IMR-90 (cell line): ENCODE data around the gene HSPA1L. TPM values are rescaled to one million over a fixed set of nuclear protein-coding genes. Genes with fewer than 3 reads are reported as not detected.

ENCODE experiments used
- ATAC-seq: fragments of 200-7000 bp; cut with Tn5 transposase; 2 replicates; pipeline ENCODE4 v1.9.1; 2020; ENCODE audit warnings: low read depth, mild to moderate bottlenecking, moderate library complexity
- BruUV-seq: library from RNA; stranded (reverse); fragments of 400-500 nt; replicated peaks from 2 replicates; lab custom pipeline; 2021; lab: Mats Ljungman, UMichigan
- CTCF ChIA-PET: fragments of 300-600 bp; formaldehyde crosslinking; extraction: SDS; loops from one replicate; lab custom pipeline; 2021; ENCODE audit warnings: antibody characterized with exemption; lab: Yijun Ruan, JAX
- POLR2A ChIA-PET: fragments of 300-600 bp; sonication (Branson Sonifier 250); formaldehyde crosslinking; loops from one replicate; lab custom pipeline; 2022; ENCODE audit warnings: antibody characterized with exemption; ENCODE audit not compliant: unreplicated experiment; lab: Charles Lee
- DNase-seq: peaks from one replicate; pipeline ENCODE4 v3.0.0; 2013
- H2AFZ ChIP-seq: replicated peaks from 2 replicates; pipeline ENCODE3; 2013; ENCODE audit warnings: low read length, mild to moderate bottlenecking; ENCODE audit not compliant: poor library complexity
- H2AK5ac ChIP-seq: 2 replicates; pipeline ENCODE4 v1.6.1; 2013; ENCODE audit warnings: low read depth, low read length, inconsistent platforms
- H2AK9ac ChIP-seq: replicated peaks from 2 replicates; pipeline ENCODE3; 2013; ENCODE audit warnings: mild to moderate bottlenecking, low read depth, low read length, moderate library complexity; ENCODE audit not compliant: poor library complexity
- H2BK120ac ChIP-seq: 2 replicates; pipeline ENCODE4 v1.6.1; 2013; ENCODE audit warnings: low read depth, low read length, inconsistent platforms
- H2BK15ac ChIP-seq: 3 replicates; pipeline ENCODE4 v1.6.1; 2013; ENCODE audit warnings: low read depth, low read length, inconsistent platforms
- H2BK20ac ChIP-seq: 2 replicates; pipeline ENCODE4 v1.6.1; 2013; ENCODE audit warnings: low read depth, mild to moderate bottlenecking, inconsistent platforms, low read length, moderate library complexity
- H2BK5ac ChIP-seq: 2 replicates; pipeline ENCODE4 v1.6.1; 2013; ENCODE audit warnings: mild to moderate bottlenecking, low read depth, low read length, inconsistent platforms; ENCODE audit not compliant: poor library complexity, severe bottlenecking
- H3K14ac ChIP-seq: replicated peaks from 2 replicates; pipeline ENCODE4 v1.6.1; 2013; ENCODE audit warnings: low read depth, low read length, inconsistent platforms
- H3K18ac ChIP-seq: 2 replicates; pipeline ENCODE4 v1.6.1; 2013; ENCODE audit warnings: low read depth, low read length, control low read depth
- H3K23ac ChIP-seq: 2 replicates; pipeline ENCODE4 v1.6.1; 2013; ENCODE audit warnings: low read depth, low read length, inconsistent platforms
- H3K27ac ChIP-seq: 2 replicates; pipeline ENCODE4 v1.5.1; 2013; ENCODE audit warnings: mild to moderate bottlenecking, control low read depth, low read length; ENCODE audit not compliant: insufficient read depth
- H3K27me3 ChIP-seq: 2 replicates; pipeline ENCODE4 v1.6.1; 2013; ENCODE audit warnings: low read length; ENCODE audit not compliant: control insufficient read depth, insufficient read depth
- H3K36me3 ChIP-seq: 2 replicates; pipeline ENCODE4 v1.6.1; 2013; ENCODE audit warnings: low read length, mixed read lengths; ENCODE audit not compliant: control insufficient read depth, insufficient read depth
- H3K4ac ChIP-seq: 2 replicates; pipeline ENCODE4 v1.6.1; 2013; ENCODE audit warnings: low read depth, low read length, inconsistent platforms
- H3K4me1 ChIP-seq: 2 replicates; pipeline ENCODE4 v1.6.1; 2013; ENCODE audit warnings: low read length, mixed read lengths; ENCODE audit not compliant: control insufficient read depth, insufficient read depth
- H3K4me2 ChIP-seq: 2 replicates; pipeline ENCODE4 v1.6.1; 2013; ENCODE audit warnings: low read depth, mild to moderate bottlenecking, control low read depth, low read length, moderate library complexity
- H3K4me3 ChIP-seq: 2 replicates; pipeline ENCODE4 v1.5.1; 2013; ENCODE audit warnings: low read depth, mild to moderate bottlenecking, control low read depth, low read length, moderate library complexity; ENCODE audit not compliant: insufficient read depth
- H3K56ac ChIP-seq: 2 replicates; pipeline ENCODE4 v1.6.1; 2013; ENCODE audit warnings: low read length, inconsistent platforms; ENCODE audit not compliant: insufficient read depth; ENCODE audit errors: extremely low read depth
- H3K79me1 ChIP-seq, 2 experiments: 2 replicates each; pipeline ENCODE4 v1.6.1; 2013; ENCODE audit warnings: low read length in 2 of 2, inconsistent platforms in 1 of 2, low read depth in 1 of 2
- H3K9ac ChIP-seq: 2 replicates; pipeline ENCODE4 v1.6.1; 2013; ENCODE audit warnings: low read depth, low read length, control low read depth
- H3K9me1 ChIP-seq: 2 replicates; pipeline ENCODE4 v1.6.1; 2013; ENCODE audit warnings: low read length, inconsistent platforms; ENCODE audit not compliant: insufficient read depth
- H3K9me3 ChIP-seq: 2 replicates; pipeline ENCODE4 v1.6.1; 2013; ENCODE audit warnings: low read length; ENCODE audit not compliant: control insufficient read depth, insufficient read depth
- H4K20me1 ChIP-seq: 2 replicates; pipeline ENCODE4 v1.6.1; 2013; ENCODE audit warnings: low read length, inconsistent platforms; ENCODE audit not compliant: insufficient read depth
- H4K5ac ChIP-seq: 2 replicates; pipeline ENCODE4 v1.6.1; 2013; ENCODE audit warnings: mild to moderate bottlenecking, low read depth, low read length, control low read depth
- H4K8ac ChIP-seq, 2 experiments: 2 replicates each; pipeline ENCODE4 v1.6.1; 2013; ENCODE audit warnings: low read depth in 2 of 2, low read length in 2 of 2, control low read depth in 1 of 2, inconsistent platforms in 1 of 2
- H4K91ac ChIP-seq: 2 replicates; pipeline ENCODE4 v1.6.1; 2013; ENCODE audit warnings: low read depth, low read length, inconsistent platforms; ENCODE audit not compliant: insufficient read depth
- BHLHE40 ChIP-seq: fragments of 150-350 bp; IDR thresholded peaks from 2 replicates; pipeline ENCODE4 v1.6.1; 2016; ENCODE audit warnings: mild to moderate bottlenecking, low read depth, low read length
- CEBPB ChIP-seq: IDR thresholded peaks from 2 replicates; pipeline ENCODE4 v1.6.1; 2012; ENCODE audit warnings: low read depth, low read length, improper control_type of control experiment
- CHD1 ChIP-seq: IDR thresholded peaks from 2 replicates; pipeline ENCODE4 v1.6.1; 2012; ENCODE audit warnings: low read depth, low read length, improper control_type of control experiment
- FOS ChIP-seq: fragments of 150-350 bp; IDR thresholded peaks from 2 replicates; pipeline ENCODE4 v1.6.1; 2016; ENCODE audit warnings: low read depth, low read length
- MAFK ChIP-seq: IDR thresholded peaks from 2 replicates; pipeline ENCODE4 v1.6.1; 2012; ENCODE audit warnings: low read depth, low read length, improper control_type of control experiment
- MAZ ChIP-seq: IDR thresholded peaks from 2 replicates; pipeline ENCODE4 v1.6.1; 2012; ENCODE audit warnings: low read depth, mild to moderate bottlenecking, low read length, improper control_type of control experiment, moderate library complexity, borderline replicate concordance
- MXI1 ChIP-seq: IDR thresholded peaks from 2 replicates; pipeline ENCODE4 v1.6.1; 2012; ENCODE audit warnings: low read depth, mild to moderate bottlenecking, low read length, moderate library complexity, borderline replicate concordance
- NFE2L2 ChIP-seq: fragments of 150-350 bp; IDR thresholded peaks from 2 replicates; pipeline ENCODE4 v1.6.1; 2016; ENCODE audit warnings: low read depth, mild to moderate bottlenecking, low read length
- POLR2A ChIP-seq: IDR thresholded peaks from 2 replicates; pipeline ENCODE4 v1.6.1; 2012; ENCODE audit warnings: mild to moderate bottlenecking, low read depth, low read length
- RAD21 ChIP-seq: IDR thresholded peaks from 2 replicates; pipeline ENCODE4 v1.6.1; 2012; ENCODE audit warnings: low read length, improper control_type of control experiment
- RFX5 ChIP-seq: IDR thresholded peaks from 2 replicates; pipeline ENCODE4 v1.8.0; 2012; ENCODE audit warnings: low read depth, mild to moderate bottlenecking, low read length, moderate library complexity
- SMC3 ChIP-seq: fragments of 150-350 bp; IDR thresholded peaks from 2 replicates; pipeline ENCODE4 v1.6.1; 2016; ENCODE audit warnings: low read depth, mild to moderate bottlenecking, antibody characterized with exemption, low read length, moderate library complexity
- WGBS, 2 experiments: methylation state at CpG; one replicate each; pipeline versions ENCODE4 v1.1.5 to v1.1.7; 2013; ENCODE audit warnings: missing lambda C conversion rate in 2 of 2; ENCODE audit not compliant: insufficient read length in 1 of 2; ENCODE audit errors: extremely low coverage in 2 of 2; 5-methylcytosine and 5-hydroxymethylcytosine counted together
- dilution Hi-C: fragments of 300-500 bp; cut with HindIII; formaldehyde crosslinking; loops from one replicate; pipeline ENCODE4 v1.14.3; 2018; ENCODE audit warnings: low sequenced_read_pairs; ENCODE audit not compliant: unreplicated experiment
- in situ Hi-C: fragments of 300-500 bp; cut with MboI; formaldehyde crosslinking; loops from 3 replicates; pipeline ENCODE4 v1.14.3; 2019; ENCODE audit warnings: low sequenced_read_pairs, inconsistent platforms, mixed read lengths
- intact Hi-C: fragments of 100-400 bp; cut with micrococcal nuclease; formaldehyde crosslinking; loops from 2 replicates; pipeline ENCODE4 v1.10.0; 2022
- polyA plus RNA-seq, 3 experiments: library from polyadenylated mRNA; depleted of rRNA; stranded (reverse); fragments of >200 nt; gene quantifications; 2 replicates each; pipeline ENCODE4 v1.2.3, GENCODE V29; 2012; ENCODE audit warnings: low replicate concordance in 1 of 3
- total RNA-seq: library from RNA; depleted of rRNA; stranded (reverse); fragments of >200 nt; gene quantifications from 2 replicates; pipeline ENCODE4 v1.2.3, GENCODE V29; 2012
- TF ChIP-seq, protein P1 (sequence below): fragments of 150-350 bp; IDR thresholded peaks from 2 replicates; pipeline ENCODE4 v1.6.1; 2016; ENCODE audit warnings: low read depth, mild to moderate bottlenecking, low read length, moderate library complexity, borderline replicate concordance
- TF ChIP-seq, protein P2 (sequence below): fragments of 150-350 bp; IDR thresholded peaks from 2 replicates; pipeline ENCODE4 v1.6.1; 2017; ENCODE audit warnings: mild to moderate bottlenecking, antibody characterized with exemption, low read length, low read depth

The HSPA1L gene
- total and polyA plus RNA-seq, 2 of the 4 experiments (the other 2 are of a cell fraction), result 0.97 to 1.3 TPM

GRCh38 chr6:31762878-31763618 is 52.0 kb downstream of the HSPA1L start (continued):
- TF ChIP-seq NFE2L2, result no peak

GRCh38 chr6:31762356-31762755 is 52.7 kb downstream of the HSPA1L start, which contains the start of gene SAPCD1:
Gene SAPCD1 (plus strand): TSS chr6:31762656. CDS start chr6:31763055, 399 bp downstream.
- in situ Hi-C loops, result no loop called here
- Histone ChIP-seq H3K23ac (no peak within 1 kb of the TSS), H3K9me3 (no peaks in the 10 kb centered on the region), H2AK5ac (peak within 1 kb of the TSS; percentile 65; the same call in 1 of the 2 replicates), H3K4me1 (peaks cover 4% of the 10 kb centered on the region), H2BK120ac (0 out of 2 replicates have a peak within 1 kb of the TSS, but pooled peaks have one; percentile 14), H3K9me1 (peaks cover 15% of the 10 kb centered on the region), H3K4me3 (no peak within 1 kb of the TSS), H3K56ac (no peak within 1 kb of the TSS; the same call in 1 of the 2 replicates), H4K8ac (peak within 1 kb of the TSS in 1 of 2 experiments; percentile 39; a peak in 1 of 4 replicates), H3K4me2 (no peak within 1 kb of the TSS), H4K5ac (no peak within 1 kb of the TSS), H3K27ac (no peak within 1 kb of the TSS), H3K27me3 (no peaks in the 10 kb centered on the region), H3K4ac (peak within 1 kb of the TSS; percentile 66), H4K91ac (no peak within 1 kb of the TSS; the same call in 1 of the 2 replicates), H2BK15ac (no peak within 1 kb of the TSS), H4K20me1 (no peaks in the 10 kb centered on the region), H2AK9ac (peak within 1 kb of the TSS; percentile 71), H3K79me1 (no peaks in the 10 kb centered on the region), H3K18ac (no peak within 1 kb of the TSS), H2BK5ac (peak within 1 kb of the TSS; percentile 5), H3K9ac (no peak within 1 kb of the TSS), H2BK20ac (no peak within 1 kb of the TSS), H2AFZ (peak within 1 kb of the TSS; percentile 64), H3K14ac (peak within 1 kb of the TSS; percentile 74), H3K36me3 (peaks cover 7% of the 10 kb centered on the region; the same call in 1 of the 2 replicates)
- WGBS, 2 experiments, result no CpG with 5 or more reads among the region's 4 CpGs
- no TSS peak for BruUV-seq
- DNase-seq (no peak), ATAC-seq (no peak)
- TF ChIP-seq BHLHE40 (no peak), FOS (no peak), MXI1 (no peak), CEBPB (no peak), MAFK (no peak), NFE2L2 (no peak), RAD21 (no peak), SMC3 (no peak), RFX5 (no peak), MAZ (no peak), POLR2A (no peak), CHD1 (no peak)
- TF ChIP-seq, protein P1, sequence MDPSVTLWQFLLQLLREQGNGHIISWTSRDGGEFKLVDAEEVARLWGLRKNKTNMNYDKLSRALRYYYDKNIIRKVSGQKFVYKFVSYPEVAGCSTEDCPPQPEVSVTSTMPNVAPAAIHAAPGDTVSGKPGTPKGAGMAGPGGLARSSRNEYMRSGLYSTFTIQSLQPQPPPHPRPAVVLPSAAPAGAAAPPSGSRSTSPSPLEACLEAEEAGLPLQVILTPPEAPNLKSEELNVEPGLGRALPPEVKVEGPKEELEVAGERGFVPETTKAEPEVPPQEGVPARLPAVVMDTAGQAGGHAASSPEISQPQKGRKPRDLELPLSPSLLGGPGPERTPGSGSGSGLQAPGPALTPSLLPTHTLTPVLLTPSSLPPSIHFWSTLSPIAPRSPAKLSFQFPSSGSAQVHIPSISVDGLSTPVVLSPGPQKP, result no peak
- TF ChIP-seq, protein P2, sequence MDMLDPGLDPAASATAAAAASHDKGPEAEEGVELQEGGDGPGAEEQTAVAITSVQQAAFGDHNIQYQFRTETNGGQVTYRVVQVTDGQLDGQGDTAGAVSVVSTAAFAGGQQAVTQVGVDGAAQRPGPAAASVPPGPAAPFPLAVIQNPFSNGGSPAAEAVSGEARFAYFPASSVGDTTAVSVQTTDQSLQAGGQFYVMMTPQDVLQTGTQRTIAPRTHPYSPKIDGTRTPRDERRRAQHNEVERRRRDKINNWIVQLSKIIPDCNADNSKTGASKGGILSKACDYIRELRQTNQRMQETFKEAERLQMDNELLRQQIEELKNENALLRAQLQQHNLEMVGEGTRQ, result no peak
- intact Hi-C loops, result no loop called here
- dilution Hi-C loops, result no loop called here
- POLR2A ChIA-PET, result no interaction called here
- CTCF ChIA-PET, result no interaction called here
